ENCODE results near the gene PYROXD2.

- TF ChIP-seq TBL1XR1 (IDR thresholded peaks at IDR 0.05; ENCODE audit: low read depth, low read length) (no peak), MTA2 (IDR thresholded peaks at IDR 0.05; ENCODE audit: low read depth) (no peak), JUND (IDR thresholded peaks at IDR 0.05; ENCODE audit: low read depth, low read length) (no peak), RCOR1 (conservative IDR thresholded peaks at IDR 0.05; ENCODE audit: low read depth, low read length) (no peak), HCFC1 (IDR thresholded peaks at IDR 0.05; ENCODE audit: low read length) (no peak), RELA (IDR thresholded peaks at IDR 0.05; ENCODE audit: borderline replicate concordance, partially characterized antibody) (no peak), ZNF274 (IDR thresholded peaks at IDR 0.05; ENCODE audit: insufficient read depth, insufficient read length) (no peak), GABPA (IDR thresholded peaks at IDR 0.05; ENCODE audit: low read depth) (no peak), USF2 (IDR thresholded peaks at IDR 0.05; ENCODE audit: borderline replicate concordance, low read depth, low read length) (no peak), EGR1 (IDR thresholded peaks at IDR 0.05; ENCODE audit: borderline replicate concordance in 1 of 2, low read depth in 2 of 2, low read length in 2 of 2) (no peak), POLR2A (IDR thresholded peaks at IDR 0.05; ENCODE audit: low read depth, low read length) (no peak)
Observed at GRCh38 chr10:98417481-98417959, 2.5 kb upstream of the PYROXD2 start.

Measured in GM12878 (cell line).